Measurements from ENCODE around the gene C1orf74.

C1orf74 gene

GRCh38 chr1:209774592-209774991 lies 9.8 kb downstream of the C1orf74 start:
- no peak for TF ChIP-seq CTCF (IDR thresholded peaks at IDR 0.05; ENCODE audit: low read depth, low read length, missing control alignments)
- Histone ChIP-seq H3K4me3 (ENCODE audit: low read depth, low read length) (no peak overlapping the region), H3K36me3 (replicated peaks) (no peaks in the 10 kb centered on the region), H3K27ac (no peak overlapping the region), H3K27me3 (replicated peaks) (no peaks in the 10 kb centered on the region)
- no peak for DNase-seq
- in situ Hi-C loops (cut with HindIII; ENCODE audit: low pct_ligation_motif_present, low sequenced_read_pairs), result no loop called here

- no peaks in the 10 kb centered on the region for H3K27me3 ChIP-seq (replicated peaks)
- no peak for TF ChIP-seq CTCF (IDR thresholded peaks at IDR 0.05; ENCODE audit: low read depth, low read length, missing control alignments)
- no peaks in the 10 kb centered on the region for H3K36me3 ChIP-seq (replicated peaks)
- in situ Hi-C loops (cut with HindIII; ENCODE audit: low pct_ligation_motif_present, low sequenced_read_pairs), result no loop called here
- no peak overlapping the region for H3K4me3 ChIP-seq (ENCODE audit: low read depth, low read length)
- DNase-seq, result no peak
- H3K27ac ChIP-seq, result no peak overlapping the region
Measured at GRCh38 chr1:209772126-209772525, 12.2 kb downstream of the C1orf74 start.

- no peak for TF ChIP-seq CTCF (IDR thresholded peaks at IDR 0.05; ENCODE audit: low read depth, low read length, missing control alignments)
Measured at GRCh38 chr1:209770636-209771415, 13.5 kb downstream of the C1orf74 start.

GRCh38 chr1:209769971-209770370 lies 14.4 kb downstream of the C1orf74 start:
- peak; percentile 25 for TF ChIP-seq CTCF (IDR thresholded peaks at IDR 0.05; ENCODE audit: low read depth, low read length, missing control alignments)
- H3K4me3 ChIP-seq (ENCODE audit: low read depth, low read length), result no peak overlapping the region

More at GRCh38 chr1:209770636-209771415, 13.5 kb downstream of the C1orf74 start:
- Histone ChIP-seq H3K4me3 (ENCODE audit: low read depth, low read length) (no peak overlapping the region), H3K27ac (no peak overlapping the region), H3K36me3 (replicated peaks) (no peaks in the 10 kb centered on the region), H3K27me3 (replicated peaks) (no peaks in the 10 kb centered on the region)
- DNase-seq, result no peak
- in situ Hi-C loops (cut with HindIII; ENCODE audit: low pct_ligation_motif_present, low sequenced_read_pairs), result no loop called here

GRCh38 chr1:209769171-209769904 lies 15.0 kb downstream of the C1orf74 start:
- no peak overlapping the region for H3K4me3 ChIP-seq (ENCODE audit: low read depth, low read length)
- H3K36me3 ChIP-seq (replicated peaks), result no peaks in the 10 kb centered on the region
- in situ Hi-C loops (cut with HindIII; ENCODE audit: low pct_ligation_motif_present, low sequenced_read_pairs), result no loop called here
- H3K27me3 ChIP-seq (replicated peaks), result no peaks in the 10 kb centered on the region
- no peak for TF ChIP-seq CTCF (IDR thresholded peaks at IDR 0.05; ENCODE audit: low read depth, low read length, missing control alignments)
- DNase-seq, result peak; percentile 88
- H3K27ac ChIP-seq, result peak overlapping the region; percentile 85

More at GRCh38 chr1:209769971-209770370, 14.4 kb downstream of the C1orf74 start:
- peak overlapping the region; percentile 85 for H3K27ac ChIP-seq
- H3K36me3 ChIP-seq (replicated peaks), result no peaks in the 10 kb centered on the region
- in situ Hi-C loops (cut with HindIII; ENCODE audit: low pct_ligation_motif_present, low sequenced_read_pairs), result no loop called here
- DNase-seq, result peak; percentile 45
- H3K27me3 ChIP-seq (replicated peaks), result no peaks in the 10 kb centered on the region

Data from brain microvascular endothelial cell (primary cell).